Thymus (tissue), 11 donors: ENCODE data around the gene LIMS2. TPM values are rescaled to one million over a fixed set of nuclear protein-coding genes. Genes with fewer than 3 reads are reported as not detected.

Experiments
- DNase-seq, 9 donors: peaks; one replicate each; pipeline ENCODE4 v3.0.0-alpha.2; 2013; ENCODE audit warnings: low spot score in 9 of 9, low read depth in 6 of 9, missing footprints in 1 of 9
- H3K27ac ChIP-seq, 2 donors: one replicate each; pipeline ENCODE4 v1.5.1; 2013; ENCODE audit warnings: control low read depth in 1 of 2, low read depth in 1 of 2, low read length in 1 of 2, mild to moderate bottlenecking in 1 of 2, moderate library complexity in 1 of 2
- H3K27me3 ChIP-seq, 2 donors: one replicate each; pipeline ENCODE4 v1.5.1; 2013; ENCODE audit warnings: low read length in 1 of 2; ENCODE audit not compliant: control insufficient read depth in 2 of 2, insufficient read depth in 1 of 2
- H3K36me3 ChIP-seq, 2 donors: one replicate each; pipeline ENCODE4 v1.5.1; 2013; ENCODE audit warnings: low read length in 1 of 2, mild to moderate bottlenecking in 1 of 2, moderate library complexity in 1 of 2; ENCODE audit not compliant: control insufficient read depth in 2 of 2, insufficient read depth in 2 of 2
- H3K4me1 ChIP-seq, 2 donors: one replicate each; pipeline ENCODE4 v1.5.1; 2013; ENCODE audit warnings: low read length in 2 of 2; ENCODE audit not compliant: control insufficient read depth in 2 of 2, insufficient read depth in 2 of 2
- H3K4me3 ChIP-seq, 2 donors: one replicate each; pipeline ENCODE4 v1.5.1; 2013; ENCODE audit warnings: low read length in 2 of 2, control low read depth in 1 of 2, mild to moderate bottlenecking in 1 of 2
- H3K9me3 ChIP-seq, 2 donors: one replicate each; pipeline ENCODE4 v1.5.1; 2013; ENCODE audit warnings: low read length in 1 of 2, mild to moderate bottlenecking in 1 of 2; ENCODE audit not compliant: control insufficient read depth in 2 of 2, insufficient read depth in 1 of 2
- WGBS: extraction: QIAGEN DNeasy Blood & Tissue Kit; methylation state at CpG from one replicate; pipeline ENCODE4 v1.1.7; 2013; 5-methylcytosine and 5-hydroxymethylcytosine counted together
- polyA plus RNA-seq: library from polyadenylated mRNA; stranded (reverse); fragments of 200-250 nt; gene quantifications from one replicate; pipeline ENCODE4 v1.2.3, GENCODE V29; 2013
- total RNA-seq: library from RNA; stranded (reverse); fragments of 120-200 nt; gene quantifications from one replicate; pipeline ENCODE4 v1.2.4, GENCODE V29; 2013
- donor health status: healthy.

The LIMS2 gene
- total and polyA plus RNA-seq, 2 donors, result 8.7 to 45.1 TPM

DNA sequence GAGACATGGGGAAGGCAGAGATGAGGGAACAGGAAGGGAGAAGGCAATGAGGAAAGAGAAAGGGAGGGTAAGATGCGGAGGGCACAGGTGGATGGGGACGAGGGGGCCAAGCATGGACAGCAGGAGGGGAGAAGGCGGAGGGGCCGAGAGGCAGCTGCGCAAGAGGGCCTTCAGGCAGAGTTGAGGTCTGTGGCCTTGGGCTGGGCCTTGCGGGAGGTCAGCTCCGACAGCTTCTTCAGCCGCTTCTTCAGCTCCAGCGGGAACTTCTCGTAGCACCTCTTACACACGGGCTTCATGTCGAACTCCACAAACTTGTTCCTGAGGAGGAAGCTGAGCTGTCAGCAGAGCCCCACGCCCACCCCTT is 36.2 kb downstream of the LIMS2 start:
- Histone ChIP-seq H3K36me3 (peaks cover 0 to 9% of the 10 kb centered on the region in 2 donors), H3K4me3 (no peak overlapping the region), H3K4me1 (peaks cover 51 to 98% of the 10 kb centered on the region in 2 donors), H3K27ac (peak overlapping the region; percentile 84 to 93), H3K27me3 (no peaks in the 10 kb centered on the region), H3K9me3 (peaks cover 0 to 16% of the 10 kb centered on the region in 2 donors)
- WGBS, result 94% methylated on average over 13 of the region's 13 CpGs
- no peak for DNase-seq

DNA sequence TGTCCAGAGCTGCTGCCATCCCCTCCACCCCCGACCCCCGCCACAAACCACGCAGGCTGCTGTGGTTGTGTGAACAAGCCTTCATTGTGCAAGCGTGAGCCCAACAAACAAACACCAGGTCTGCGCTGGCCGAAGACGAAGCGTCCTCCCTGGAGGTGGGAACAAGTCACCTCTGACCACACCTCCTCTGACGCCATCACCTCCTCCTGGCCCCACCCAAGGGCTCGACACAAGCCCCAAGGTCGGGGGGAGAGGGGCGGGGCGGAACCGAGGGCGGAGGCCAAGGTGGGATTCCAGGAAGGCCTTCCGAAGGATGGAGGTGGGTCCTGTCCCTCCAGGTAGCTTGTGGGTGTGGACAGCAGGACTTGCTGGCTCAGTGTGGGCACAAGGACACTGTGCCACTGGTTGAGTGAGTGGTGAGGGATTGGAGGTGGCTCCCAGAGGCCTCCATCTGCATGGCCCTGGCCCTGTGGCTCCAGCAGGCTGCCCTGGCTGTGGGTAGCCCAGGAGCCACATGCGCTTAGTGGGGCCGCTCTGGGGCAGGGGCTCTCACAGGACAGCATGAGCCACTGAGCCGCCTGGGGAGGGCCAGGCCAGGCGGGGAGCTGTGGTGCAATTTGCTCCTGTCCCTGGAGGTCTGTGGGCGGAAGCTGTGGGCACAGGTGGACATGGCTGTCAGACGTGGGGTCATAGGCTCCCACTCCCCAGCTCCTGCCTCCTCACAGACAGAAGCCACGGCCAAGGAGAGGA is 36.8 kb downstream of the LIMS2 start:
- Histone ChIP-seq H3K36me3 (peaks cover 0 to 9% of the 10 kb centered on the region in 2 donors), H3K4me1 (peaks cover 51 to 98% of the 10 kb centered on the region in 2 donors), H3K9me3 (peaks cover 0 to 16% of the 10 kb centered on the region in 2 donors), H3K27me3 (no peaks in the 10 kb centered on the region), H3K4me3 (no peak overlapping the region), H3K27ac (peak overlapping the region in 1 of 2 donors; percentile 93)
- no peak for DNase-seq
- WGBS, result 81% methylated on average over 23 of the region's 23 CpGs

- H3K4me3 ChIP-seq, result no peak overlapping the region
These were observed 37.5 kb downstream of the LIMS2 start for GRCh38 chr2:127637725-127638252.

DNA sequence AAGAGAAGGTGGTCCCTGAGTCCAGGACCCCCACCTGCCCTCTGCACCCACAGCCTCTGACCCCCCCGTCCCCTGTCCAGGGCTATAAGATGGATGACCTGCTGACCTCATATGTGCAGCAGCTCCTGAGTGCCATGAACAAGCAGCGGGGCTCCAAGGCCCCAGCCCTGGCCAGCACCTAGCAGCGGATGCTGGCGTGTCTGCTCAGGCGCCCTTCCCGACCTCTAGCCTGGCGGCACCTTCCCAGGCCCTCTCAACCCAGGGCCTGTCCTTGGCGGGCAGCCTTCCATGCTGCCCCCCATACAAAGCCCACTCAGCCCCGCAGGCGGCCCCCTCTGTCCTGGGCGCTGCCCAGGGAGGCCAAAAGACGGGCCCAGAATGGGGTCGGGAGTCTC is 38.1 kb downstream of the LIMS2 start:
- H3K4me3 ChIP-seq, result no peak overlapping the region
- no peaks in the 10 kb centered on the region for H3K27me3 ChIP-seq
- H3K9me3 ChIP-seq, result peaks cover 0 to 16% of the 10 kb centered on the region in 2 donors
- H3K36me3 ChIP-seq, result peaks cover 0 to 9% of the 10 kb centered on the region in 2 donors
- peaks cover 58 to 98% of the 10 kb centered on the region in 2 donors for H3K4me1 ChIP-seq
- 83% methylated on average over 13 of the region's 13 CpGs for WGBS
- H3K27ac ChIP-seq, result peak overlapping the region; percentile 33 to 58
- DNase-seq, result no peak

More at GRCh38 chr2:127637725-127638252, 37.5 kb downstream of the LIMS2 start:
- Histone ChIP-seq H3K4me1 (peaks cover 58 to 98% of the 10 kb centered on the region in 2 donors), H3K36me3 (peaks cover 0 to 9% of the 10 kb centered on the region in 2 donors), H3K27ac (peak overlapping the region; percentile 33 to 58), H3K27me3 (no peaks in the 10 kb centered on the region), H3K9me3 (peaks cover 0 to 16% of the 10 kb centered on the region in 2 donors)
- DNase-seq, result peak in 1 of 9 donors; percentile 68
- WGBS, result 53% methylated on average over 8 of the region's 8 CpGs

- peaks cover 0 to 13% of the 10 kb centered on the region in 2 donors for H3K9me3 ChIP-seq
- DNase-seq, result no peak
- no peak overlapping the region for H3K27ac ChIP-seq
- 96% methylated on average over 33 of the region's 33 CpGs for WGBS
- H3K4me3 ChIP-seq, result no peak overlapping the region
- peaks cover 0 to 9% of the 10 kb centered on the region in 2 donors for H3K36me3 ChIP-seq
- H3K27me3 ChIP-seq, result no peaks in the 10 kb centered on the region
- H3K4me1 ChIP-seq, result peaks cover 54 to 98% of the 10 kb centered on the region in 2 donors
These were observed 38.8 kb downstream of the LIMS2 start for GRCh38 chr2:127636248-127637235.

DNA sequence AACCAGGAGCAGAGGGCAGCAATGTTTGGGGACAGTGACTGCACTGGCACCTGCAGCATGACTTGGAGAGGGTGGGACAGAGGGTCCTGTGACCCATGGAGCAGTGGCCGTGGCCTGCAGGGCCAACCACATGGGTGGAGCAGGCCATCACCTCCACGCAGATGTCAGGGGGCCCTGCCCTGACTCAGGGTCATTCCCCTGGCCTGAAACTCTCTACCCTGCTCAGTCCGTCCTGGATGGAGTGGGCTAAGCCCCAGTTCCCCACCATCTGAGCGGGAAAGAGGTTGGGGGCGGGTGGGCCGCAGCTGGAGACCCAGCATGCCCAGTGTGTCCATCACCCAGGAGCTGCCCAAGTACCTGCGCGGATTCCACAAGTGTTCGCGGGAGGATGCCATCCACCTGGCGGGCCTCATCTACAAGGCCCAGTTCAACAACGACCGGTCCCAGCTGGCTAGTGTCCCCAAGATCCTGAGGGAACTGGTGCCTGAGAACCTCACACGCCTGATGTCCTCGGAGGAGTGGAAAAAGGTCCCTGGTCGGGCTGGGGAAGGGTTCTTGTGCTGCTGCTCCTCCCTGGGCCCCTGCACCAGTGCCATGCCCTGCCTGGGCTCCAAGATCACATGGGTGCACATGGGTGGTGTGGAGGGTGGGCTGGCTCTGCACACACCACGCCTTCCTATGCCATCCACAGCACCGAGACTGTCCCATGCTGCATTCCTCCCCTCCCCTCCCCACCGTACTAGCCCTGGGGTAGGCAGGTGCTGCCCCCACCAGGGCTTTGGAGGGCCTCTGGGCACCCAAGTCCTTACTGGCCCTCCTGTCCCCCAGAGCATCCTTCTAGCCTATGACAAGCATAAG is 39.7 kb downstream of the LIMS2 start:
- no peak for DNase-seq
- no peak overlapping the region for H3K4me3 ChIP-seq
- H3K27ac ChIP-seq, result no peak overlapping the region
- peaks cover 0 to 9% of the 10 kb centered on the region in 2 donors for H3K36me3 ChIP-seq
- peaks cover 0 to 10% of the 10 kb centered on the region in 2 donors for H3K9me3 ChIP-seq
- peaks cover 44 to 96% of the 10 kb centered on the region in 2 donors for H3K4me1 ChIP-seq
- 97% methylated on average over 19 of the region's 19 CpGs for WGBS
- H3K27me3 ChIP-seq, result no peaks in the 10 kb centered on the region

GRCh38 chr2:127634626-127635379 is 40.5 kb downstream of the LIMS2 start:
- WGBS, result 94% methylated on average over 17 of the region's 17 CpGs
- peaks cover 0 to 9% of the 10 kb centered on the region in 2 donors for H3K36me3 ChIP-seq
- H3K4me1 ChIP-seq, result peaks cover 37 to 92% of the 10 kb centered on the region in 2 donors
- no peak overlapping the region for H3K4me3 ChIP-seq
- no peaks in the 10 kb centered on the region for H3K27me3 ChIP-seq
- H3K27ac ChIP-seq, result no peak overlapping the region
- H3K9me3 ChIP-seq, result peaks cover 0 to 4% of the 10 kb centered on the region in 2 donors
- no peak for DNase-seq
